GM23338 (cell line): ENCODE measurements around the gene ZCCHC14. TPM values are rescaled to one million over a fixed set of nuclear protein-coding genes. Genes with fewer than 3 reads are reported as not detected.

Source experiments
- ATAC-seq: fragments of 200-7000 bp; cut with Tn5 transposase; 3 replicates; pipeline ENCODE4 v1.9.1; 2020
- DNase-seq: peaks from one replicate; pipeline ENCODE4 v3.0.0-alpha.2; 2015; ENCODE audit warnings: low spot score
- H2AFZ ChIP-seq: fragments of 200-600 bp; sonication (generic); 2 replicates; pipeline ENCODE4 v1.8.0; 2016; ENCODE audit warnings: antibody characterized with exemption, mild to moderate bottlenecking, moderate library complexity
- H3F3A ChIP-seq: fragments of 200-600 bp; sonication (generic); replicated peaks from 2 replicates; pipeline ENCODE4 v1.8.0; 2017; ENCODE audit warnings: antibody characterized with exemption, mixed run types, low read depth
- H3K27ac ChIP-seq: fragments of 200-600 bp; sonication (generic); 2 replicates; pipeline ENCODE4 v1.6.1; 2016; ENCODE audit warnings: low read depth
- H3K27me3 ChIP-seq: fragments of 200-600 bp; sonication (generic); 2 replicates; pipeline ENCODE4 v1.8.0; 2016; ENCODE audit warnings: mild to moderate bottlenecking, mixed run types, moderate library complexity; ENCODE audit not compliant: insufficient read depth
- H3K36me3 ChIP-seq: fragments of 200-600 bp; sonication (generic); 2 replicates; pipeline ENCODE4 v1.8.0; 2016; ENCODE audit warnings: mild to moderate bottlenecking; ENCODE audit not compliant: insufficient read depth
- H3K4me1 ChIP-seq: fragments of 200-600 bp; sonication (generic); 2 replicates; pipeline ENCODE4 v1.8.0; 2016; ENCODE audit warnings: mild to moderate bottlenecking, moderate library complexity; ENCODE audit not compliant: insufficient read depth
- H3K4me2 ChIP-seq: fragments of 200-600 bp; sonication (generic); 2 replicates; pipeline ENCODE4 v1.7.1; 2017; ENCODE audit warnings: mixed run types
- H3K4me3 ChIP-seq: fragments of 200-600 bp; sonication (generic); 2 replicates; pipeline ENCODE4 v1.6.1; 2016; ENCODE audit warnings: mixed run types
- H3K79me2 ChIP-seq: fragments of 200-600 bp; sonication (generic); replicated peaks from 2 replicates; pipeline ENCODE4 v1.8.0; 2017; ENCODE audit warnings: mild to moderate bottlenecking; ENCODE audit not compliant: insufficient read depth
- H3K9me2 ChIP-seq: fragments of 200-600 bp; sonication (generic); 2 replicates; pipeline ENCODE4 v1.8.0; 2017; ENCODE audit not compliant: insufficient read depth
- H4K20me1 ChIP-seq: fragments of 200-600 bp; sonication (generic); replicated peaks from 2 replicates; pipeline ENCODE4 v1.8.0; 2017; ENCODE audit warnings: mild to moderate bottlenecking; ENCODE audit not compliant: insufficient read depth
- H3K27ac Mint-ChIP-seq: 2 replicates; pipeline ENCODE4 v1.8.0; 2020; ENCODE audit warnings: inconsistent platforms, mild to moderate bottlenecking, moderate library complexity, mixed read lengths
- H3K27me3 Mint-ChIP-seq: 3 replicates; pipeline ENCODE4 v1.8.0; 2022; ENCODE audit warnings: low read depth, mild to moderate bottlenecking, moderate library complexity, mixed read lengths, inconsistent platforms; ENCODE audit not compliant: insufficient read depth, poor library complexity
- H3K36me3 Mint-ChIP-seq: 3 replicates; pipeline ENCODE4 v1.8.0; 2021; ENCODE audit warnings: low read depth, mild to moderate bottlenecking, inconsistent platforms, moderate library complexity, mixed read lengths
- H3K4me1 Mint-ChIP-seq: 3 replicates; pipeline ENCODE4 v1.8.0; 2020; ENCODE audit warnings: mild to moderate bottlenecking, inconsistent platforms, mixed read lengths
- H3K4me3 Mint-ChIP-seq: 3 replicates; pipeline ENCODE4 v1.8.0; 2021; ENCODE audit warnings: moderate library complexity, mild to moderate bottlenecking, inconsistent platforms, mixed read lengths
- H3K9me3 Mint-ChIP-seq: 3 replicates; pipeline ENCODE4 v1.8.0; 2020; ENCODE audit warnings: moderate library complexity, mild to moderate bottlenecking, inconsistent platforms, mixed read lengths
- CREB1 ChIP-seq: fragments of 250-450 bp; sonication (Bioruptor Pico); IDR thresholded peaks from 2 replicates; pipeline ENCODE4 v1.5.0; 2020; ENCODE audit warnings: low read depth, mild to moderate bottlenecking, moderate library complexity
- EZH2 ChIP-seq: fragments of 200-600 bp; sonication (generic); IDR thresholded peaks from one replicate; pipeline ENCODE4 v1.8.0; 2017; ENCODE audit warnings: antibody characterized with exemption, mild to moderate bottlenecking, low read depth; ENCODE audit not compliant: unreplicated experiment
- EZH2phosphoT487 ChIP-seq: fragments of 200-600 bp; sonication (generic); IDR thresholded peaks from one replicate; pipeline ENCODE4 v1.8.1; 2018; ENCODE audit warnings: antibody characterized with exemption; ENCODE audit not compliant: unreplicated experiment
- NANOG ChIP-seq: IDR thresholded peaks from 2 replicates; pipeline ENCODE4 v1.6.1; 2016; ENCODE audit warnings: antibody characterized with exemption, borderline replicate concordance
- POLR2AphosphoS5 ChIP-seq: IDR thresholded peaks from 2 replicates; pipeline ENCODE4 v1.6.1; 2016; ENCODE audit warnings: antibody characterized with exemption, low read depth
- STAT1 ChIP-seq: IDR thresholded peaks from one replicate; pipeline ENCODE4 v1.6.1; 2016; ENCODE audit warnings: antibody characterized with exemption; ENCODE audit not compliant: unreplicated experiment
- ZNF331 ChIP-seq: fragments of 250-450 bp; sonication (Bioruptor Pico); IDR thresholded peaks from 2 replicates; pipeline ENCODE4 v1.5.0; 2020; ENCODE audit warnings: low read depth, mild to moderate bottlenecking, moderate library complexity
- polyA plus RNA-seq: library from polyadenylated mRNA; unstranded; fragments of >200 nt; fragmentation: Nextera tagmentation; extraction: Ambion mirVana; gene quantifications from 2 replicates; pipeline ENCODE4 v1.2.1, GENCODE V29; 2016
- total RNA-seq: library from RNA; depleted of rRNA; stranded (reverse); fragments of >200 nt; shearing (Covaris generic); gene quantifications from 2 replicates; pipeline ENCODE4 v1.2.3, GENCODE V29; 2014
- TF ChIP-seq, protein P1 (sequence below), 2 experiments: fragments of 200-600 bp in 1 of 2; sonication (generic) in 1 of 2; conservative IDR thresholded peaks; 2 replicates each; pipeline versions ENCODE4 v1.5.1 to v1.6.1; 2016 to 2017; ENCODE audit warnings: antibody characterized with exemption in 2 of 2, low read depth in 2 of 2, mild to moderate bottlenecking in 2 of 2, moderate library complexity in 1 of 2
- TF ChIP-seq, protein P2 (sequence below): fragments of 250-450 bp; sonication (Bioruptor Pico); IDR thresholded peaks from 2 replicates; pipeline ENCODE4 v1.5.0; 2020; ENCODE audit warnings: mild to moderate bottlenecking, moderate library complexity

Gene ZCCHC14
- total and polyA plus RNA-seq, 2 experiments from 2014 or later, result 6.8 to 22.4 TPM

DNA sequence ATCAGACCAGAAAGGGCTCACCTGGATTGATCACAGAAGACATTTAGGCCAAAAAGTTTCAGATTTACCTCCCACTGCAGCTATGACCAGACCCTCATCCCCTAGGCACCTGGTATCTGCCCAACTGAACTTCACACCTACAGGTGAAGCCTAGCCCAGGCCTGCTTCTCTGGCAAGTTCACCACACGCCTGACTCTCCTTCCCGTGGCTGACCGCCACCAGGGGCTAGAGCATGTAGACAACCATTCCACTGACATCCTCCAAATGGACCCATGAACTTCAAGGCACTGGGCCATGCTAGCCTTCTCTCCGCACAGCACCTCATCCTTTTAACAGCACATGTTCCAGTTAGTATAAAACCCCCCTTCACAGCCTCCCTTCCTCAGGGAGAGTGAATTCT lies 18.8 kb downstream of the ZCCHC14 start:
- H3K27me3 ChIP-seq, result no peaks in the 10 kb centered on the region
- TF ChIP-seq EZH2 (no peak), EZH2phosphoT487 (no peak), CREB1 (no peak), STAT1 (no peak), NANOG (no peak)
- TF ChIP-seq, protein P1, sequence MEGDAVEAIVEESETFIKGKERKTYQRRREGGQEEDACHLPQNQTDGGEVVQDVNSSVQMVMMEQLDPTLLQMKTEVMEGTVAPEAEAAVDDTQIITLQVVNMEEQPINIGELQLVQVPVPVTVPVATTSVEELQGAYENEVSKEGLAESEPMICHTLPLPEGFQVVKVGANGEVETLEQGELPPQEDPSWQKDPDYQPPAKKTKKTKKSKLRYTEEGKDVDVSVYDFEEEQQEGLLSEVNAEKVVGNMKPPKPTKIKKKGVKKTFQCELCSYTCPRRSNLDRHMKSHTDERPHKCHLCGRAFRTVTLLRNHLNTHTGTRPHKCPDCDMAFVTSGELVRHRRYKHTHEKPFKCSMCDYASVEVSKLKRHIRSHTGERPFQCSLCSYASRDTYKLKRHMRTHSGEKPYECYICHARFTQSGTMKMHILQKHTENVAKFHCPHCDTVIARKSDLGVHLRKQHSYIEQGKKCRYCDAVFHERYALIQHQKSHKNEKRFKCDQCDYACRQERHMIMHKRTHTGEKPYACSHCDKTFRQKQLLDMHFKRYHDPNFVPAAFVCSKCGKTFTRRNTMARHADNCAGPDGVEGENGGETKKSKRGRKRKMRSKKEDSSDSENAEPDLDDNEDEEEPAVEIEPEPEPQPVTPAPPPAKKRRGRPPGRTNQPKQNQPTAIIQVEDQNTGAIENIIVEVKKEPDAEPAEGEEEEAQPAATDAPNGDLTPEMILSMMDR (conservative IDR thresholded peaks at IDR 0.05; ENCODE audit: low read depth in 2 of 2), result no peak
- no peaks in the 10 kb centered on the region for H3K36me3 ChIP-seq
- DNase-seq (no peak), ATAC-seq (no peak)
- H3K4me3 Mint-ChIP-seq, result no peak overlapping the region
- H3K79me2 ChIP-seq, result peaks cover 98% of the 10 kb centered on the region
- H3K9me2 ChIP-seq, result no peaks in the 10 kb centered on the region
- H3K27me3 Mint-ChIP-seq, result peaks cover 10% of the 10 kb centered on the region
- peaks cover 2% of the 10 kb centered on the region; the same call in 1 of the 2 replicates for H3K4me1 ChIP-seq
- no peaks in the 10 kb centered on the region for H3K9me3 Mint-ChIP-seq
- H3K4me3 ChIP-seq, result no peak overlapping the region
- H3K36me3 Mint-ChIP-seq, result 0 out of 3 replicates have a peak, but pooled peaks cover 5% of the 10 kb centered on the region
- H3F3A ChIP-seq, result no peaks in the 10 kb centered on the region
- H2AFZ ChIP-seq, result no peak overlapping the region
- no peak overlapping the region for H3K27ac Mint-ChIP-seq
- H3K27ac ChIP-seq, result no peak overlapping the region
- peaks cover 33% of the 10 kb centered on the region for H4K20me1 ChIP-seq
- no peak overlapping the region for H3K4me2 ChIP-seq
- H3K4me1 Mint-ChIP-seq, result peaks cover 17% of the 10 kb centered on the region

DNA sequence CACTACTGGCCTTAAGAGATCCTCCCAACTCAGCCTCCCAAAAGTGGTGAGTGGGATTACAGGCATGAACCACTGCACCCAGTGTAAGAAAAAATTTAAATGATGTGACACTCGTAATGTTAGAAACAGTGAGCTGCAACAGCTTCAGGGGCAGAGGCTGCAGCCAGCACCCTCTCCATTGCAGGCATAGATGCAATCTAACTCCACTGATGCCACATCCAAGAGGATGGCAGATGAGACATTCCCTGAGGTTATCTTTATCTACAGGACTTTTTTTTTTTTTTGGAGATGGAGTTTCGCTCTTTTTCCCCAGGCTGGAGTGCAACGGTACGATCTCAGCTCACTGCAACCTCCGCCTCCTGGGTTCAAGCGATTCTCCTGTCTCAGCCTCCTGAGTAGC lies 19.9 kb downstream of the ZCCHC14 start:
- no peak overlapping the region for H3K4me3 ChIP-seq
- H3K27me3 ChIP-seq, result no peaks in the 10 kb centered on the region
- H3F3A ChIP-seq, result no peaks in the 10 kb centered on the region
- no peak for TF ChIP-seq STAT1
- no peaks in the 10 kb centered on the region for H3K36me3 ChIP-seq
- peaks cover 2% of the 10 kb centered on the region; the same call in 1 of the 2 replicates for H3K4me1 ChIP-seq
- no peak overlapping the region for H2AFZ ChIP-seq
- Mint-ChIP-seq H3K27ac (no peak overlapping the region), H3K4me1 (peaks cover 15% of the 10 kb centered on the region), H3K9me3 (no peaks in the 10 kb centered on the region), H3K36me3 (0 out of 3 replicates have a peak, but pooled peaks cover 5% of the 10 kb centered on the region), H3K27me3 (peaks cover 8% of the 10 kb centered on the region), H3K4me3 (no peak overlapping the region)
- peaks cover 98% of the 10 kb centered on the region for H3K79me2 ChIP-seq
- H4K20me1 ChIP-seq, result peaks cover 33% of the 10 kb centered on the region
- ATAC-seq (no peak), DNase-seq (no peak)
- H3K27ac ChIP-seq, result no peak overlapping the region
- H3K9me2 ChIP-seq, result no peaks in the 10 kb centered on the region
- H3K4me2 ChIP-seq, result no peak overlapping the region

DNA sequence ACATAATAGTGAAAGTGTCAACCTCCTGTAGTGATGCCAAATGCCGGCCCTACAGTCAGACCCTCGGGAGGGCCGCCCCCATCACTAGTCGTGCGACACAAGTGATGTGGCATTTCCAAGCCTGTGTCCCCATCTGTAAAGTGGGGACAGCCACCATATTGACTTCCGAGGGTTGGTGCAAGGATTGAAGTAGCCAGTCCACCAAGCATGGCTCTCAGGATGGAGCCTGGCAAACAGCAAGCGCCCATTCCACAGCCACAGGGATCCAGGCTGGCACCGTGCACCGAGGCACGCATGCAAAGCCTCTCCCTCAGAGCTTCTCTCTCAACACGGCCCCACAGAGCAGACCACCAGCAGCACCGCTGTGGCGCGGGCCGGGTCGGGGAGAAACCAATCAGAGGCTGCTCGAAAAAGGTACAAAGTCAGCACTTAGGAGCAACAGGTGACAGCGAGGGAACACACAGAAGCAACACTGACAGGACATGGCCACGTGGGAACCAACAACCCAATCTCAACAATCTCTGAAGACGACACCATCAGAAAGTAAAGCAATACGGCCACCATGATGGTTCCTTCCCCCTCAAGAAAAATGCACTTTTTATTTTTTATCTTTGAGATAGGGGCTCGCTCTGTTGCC lies 20.6 kb downstream of the ZCCHC14 start:
- H2AFZ ChIP-seq, result no peak overlapping the region
- H3K79me2 ChIP-seq, result peaks cover 99% of the 10 kb centered on the region
- H3K4me1 Mint-ChIP-seq, result peaks cover 13% of the 10 kb centered on the region; the same call in 2 of the 3 replicates
- H3K4me3 ChIP-seq, result no peak overlapping the region
- H3K4me2 ChIP-seq, result no peak overlapping the region
- H4K20me1 ChIP-seq, result peaks cover 33% of the 10 kb centered on the region
- H3K4me1 ChIP-seq, result peaks cover 2% of the 10 kb centered on the region; the same call in 1 of the 2 replicates
- H3K27ac Mint-ChIP-seq, result no peak overlapping the region
- H3K27me3 ChIP-seq, result no peaks in the 10 kb centered on the region
- H3K4me3 Mint-ChIP-seq, result no peak overlapping the region
- H3K9me3 Mint-ChIP-seq, result no peaks in the 10 kb centered on the region
- no peaks in the 10 kb centered on the region for H3K36me3 ChIP-seq
- H3K36me3 Mint-ChIP-seq, result 0 out of 3 replicates have a peak, but pooled peaks cover 5% of the 10 kb centered on the region
- H3K27ac ChIP-seq, result no peak overlapping the region
- H3F3A ChIP-seq, result no peaks in the 10 kb centered on the region
- ATAC-seq (no peak), DNase-seq (no peak)
- H3K27me3 Mint-ChIP-seq, result peaks cover 3% of the 10 kb centered on the region
- no peaks in the 10 kb centered on the region for H3K9me2 ChIP-seq
- TF ChIP-seq ZNF331 (no peak), POLR2AphosphoS5 (no peak)
- TF ChIP-seq, protein P2, sequence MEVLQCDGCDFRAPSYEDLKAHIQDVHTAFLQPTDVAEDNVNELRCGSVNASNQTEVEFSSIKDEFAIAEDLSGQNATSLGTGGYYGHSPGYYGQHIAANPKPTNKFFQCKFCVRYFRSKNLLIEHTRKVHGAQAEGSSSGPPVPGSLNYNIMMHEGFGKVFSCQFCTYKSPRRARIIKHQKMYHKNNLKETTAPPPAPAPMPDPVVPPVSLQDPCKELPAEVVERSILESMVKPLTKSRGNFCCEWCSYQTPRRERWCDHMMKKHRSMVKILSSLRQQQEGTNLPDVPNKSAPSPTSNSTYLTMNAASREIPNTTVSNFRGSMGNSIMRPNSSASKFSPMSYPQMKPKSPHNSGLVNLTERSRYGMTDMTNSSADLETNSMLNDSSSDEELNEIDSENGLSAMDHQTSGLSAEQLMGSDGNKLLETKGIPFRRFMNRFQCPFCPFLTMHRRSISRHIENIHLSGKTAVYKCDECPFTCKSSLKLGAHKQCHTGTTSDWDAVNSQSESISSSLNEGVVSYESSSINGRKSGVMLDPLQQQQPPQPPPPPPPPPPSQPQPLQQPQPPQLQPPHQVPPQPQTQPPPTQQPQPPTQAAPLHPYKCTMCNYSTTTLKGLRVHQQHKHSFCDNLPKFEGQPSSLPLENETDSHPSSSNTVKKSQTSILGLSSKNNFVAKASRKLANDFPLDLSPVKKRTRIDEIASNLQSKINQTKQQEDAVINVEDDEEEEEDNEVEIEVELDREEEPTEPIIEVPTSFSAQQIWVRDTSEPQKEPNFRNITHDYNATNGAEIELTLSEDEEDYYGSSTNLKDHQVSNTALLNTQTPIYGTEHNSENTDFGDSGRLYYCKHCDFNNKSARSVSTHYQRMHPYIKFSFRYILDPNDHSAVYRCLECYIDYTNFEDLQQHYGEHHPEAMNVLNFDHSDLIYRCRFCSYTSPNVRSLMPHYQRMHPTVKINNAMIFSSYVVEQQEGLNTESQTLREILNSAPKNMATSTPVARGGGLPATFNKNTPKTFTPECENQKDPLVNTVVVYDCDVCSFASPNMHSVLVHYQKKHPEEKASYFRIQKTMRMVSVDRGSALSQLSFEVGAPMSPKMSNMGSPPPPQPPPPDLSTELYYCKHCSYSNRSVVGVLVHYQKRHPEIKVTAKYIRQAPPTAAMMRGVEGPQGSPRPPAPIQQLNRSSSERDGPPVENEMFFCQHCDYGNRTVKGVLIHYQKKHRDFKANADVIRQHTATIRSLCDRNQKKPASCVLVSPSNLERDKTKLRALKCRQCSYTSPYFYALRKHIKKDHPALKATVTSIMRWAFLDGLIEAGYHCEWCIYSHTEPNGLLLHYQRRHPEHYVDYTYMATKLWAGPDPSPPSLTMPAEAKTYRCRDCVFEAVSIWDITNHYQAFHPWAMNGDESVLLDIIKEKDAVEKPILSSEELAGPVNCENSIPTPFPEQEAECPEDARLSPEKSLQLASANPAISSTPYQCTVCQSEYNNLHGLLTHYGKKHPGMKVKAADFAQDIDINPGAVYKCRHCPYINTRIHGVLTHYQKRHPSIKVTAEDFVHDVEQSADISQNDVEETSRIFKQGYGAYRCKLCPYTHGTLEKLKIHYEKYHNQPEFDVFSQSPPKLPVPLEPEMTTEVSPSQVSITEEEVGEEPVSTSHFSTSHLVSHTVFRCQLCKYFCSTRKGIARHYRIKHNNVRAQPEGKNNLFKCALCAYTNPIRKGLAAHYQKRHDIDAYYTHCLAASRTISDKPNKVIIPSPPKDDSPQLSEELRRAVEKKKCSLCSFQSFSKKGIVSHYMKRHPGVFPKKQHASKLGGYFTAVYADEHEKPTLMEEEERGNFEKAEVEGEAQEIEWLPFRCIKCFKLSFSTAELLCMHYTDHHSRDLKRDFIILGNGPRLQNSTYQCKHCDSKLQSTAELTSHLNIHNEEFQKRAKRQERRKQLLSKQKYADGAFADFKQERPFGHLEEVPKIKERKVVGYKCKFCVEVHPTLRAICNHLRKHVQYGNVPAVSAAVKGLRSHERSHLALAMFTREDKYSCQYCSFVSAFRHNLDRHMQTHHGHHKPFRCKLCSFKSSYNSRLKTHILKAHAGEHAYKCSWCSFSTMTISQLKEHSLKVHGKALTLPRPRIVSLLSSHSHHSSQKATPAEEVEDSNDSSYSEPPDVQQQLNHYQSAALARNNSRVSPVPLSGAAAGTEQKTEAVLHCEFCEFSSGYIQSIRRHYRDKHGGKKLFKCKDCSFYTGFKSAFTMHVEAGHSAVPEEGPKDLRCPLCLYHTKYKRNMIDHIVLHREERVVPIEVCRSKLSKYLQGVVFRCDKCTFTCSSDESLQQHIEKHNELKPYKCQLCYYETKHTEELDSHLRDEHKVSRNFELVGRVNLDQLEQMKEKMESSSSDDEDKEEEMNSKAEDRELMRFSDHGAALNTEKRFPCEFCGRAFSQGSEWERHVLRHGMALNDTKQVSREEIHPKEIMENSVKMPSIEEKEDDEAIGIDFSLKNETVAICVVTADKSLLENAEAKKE (CRISPR knock-in tag), result no peak
